ENCODE measurements around the gene DISC1.

DISC1 gene

GRCh38 chr1:231674575-231674974 is 48.0 kb downstream of the DISC1 start:
- DNase-seq, result no peak

- no peak for DNase-seq
These were observed 49.9 kb downstream of the DISC1 start for GRCh38 chr1:231676487-231676886.

- no peak for DNase-seq
These were observed 50.9 kb downstream of the DISC1 start for GRCh38 chr1:231677442-231677841.

GRCh38 chr1:231678011-231678432 is 51.4 kb downstream of the DISC1 start:
- no peak for DNase-seq

GRCh38 chr1:231679109-231679508 is 52.5 kb downstream of the DISC1 start:
- no peak for DNase-seq

- DNase-seq, result no peak
These were observed 54.4 kb downstream of the DISC1 start for GRCh38 chr1:231681006-231681405.

GRCh38 chr1:231682779-231683178 is 56.2 kb downstream of the DISC1 start:
- DNase-seq, result no peak

GRCh38 chr1:231683439-231684165 is 57.0 kb downstream of the DISC1 start:
- no peak for DNase-seq

GRCh38 chr1:231684356-231685244 is 58.0 kb downstream of the DISC1 start:
- no peak for DNase-seq

- DNase-seq, result no peak
These were observed 59.8 kb downstream of the DISC1 start for GRCh38 chr1:231686384-231686783.

GRCh38 chr1:231688989-231689388 is 62.4 kb downstream of the DISC1 start:
- no peak for DNase-seq

GRCh38 chr1:231690059-231690458 is 63.5 kb downstream of the DISC1 start:
- no peak for DNase-seq

- no peak for DNase-seq
These were observed 65.1 kb downstream of the DISC1 start for GRCh38 chr1:231691618-231692259.

GRCh38 chr1:231693361-231694074 is 66.9 kb downstream of the DISC1 start:
- no peak for DNase-seq

- DNase-seq, result no peak
These were observed 67.5 kb downstream of the DISC1 start for GRCh38 chr1:231694075-231694431.

GRCh38 chr1:231694465-231695077 is 68.0 kb downstream of the DISC1 start:
- DNase-seq, result no peak

- DNase-seq, result no peak
These were observed 69.1 kb downstream of the DISC1 start for GRCh38 chr1:231695439-231696255.

GRCh38 chr1:231699784-231700183 is 73.2 kb downstream of the DISC1 start:
- DNase-seq, result no peak

GRCh38 chr1:231701306-231701705 is 74.7 kb downstream of the DISC1 start:
- no peak for DNase-seq

GRCh38 chr1:231702331-231702730 is 75.7 kb downstream of the DISC1 start:
- no peak for DNase-seq

GRCh38 chr1:231702804-231703203 is 76.2 kb downstream of the DISC1 start:
- DNase-seq, result no peak

Data from activated naive CD4-positive, alpha-beta T cell (primary cell).